ENCODE measurements around the gene RD3L. TPM values are rescaled to one million over a fixed set of nuclear protein-coding genes. Genes with fewer than 3 reads are reported as not detected.

RD3L gene
- total and polyA plus RNA-seq, 2 of the 13 experiments (the other 11 are each of a cell fraction or from before 2014, with no cell fraction given): not detected

DNA sequence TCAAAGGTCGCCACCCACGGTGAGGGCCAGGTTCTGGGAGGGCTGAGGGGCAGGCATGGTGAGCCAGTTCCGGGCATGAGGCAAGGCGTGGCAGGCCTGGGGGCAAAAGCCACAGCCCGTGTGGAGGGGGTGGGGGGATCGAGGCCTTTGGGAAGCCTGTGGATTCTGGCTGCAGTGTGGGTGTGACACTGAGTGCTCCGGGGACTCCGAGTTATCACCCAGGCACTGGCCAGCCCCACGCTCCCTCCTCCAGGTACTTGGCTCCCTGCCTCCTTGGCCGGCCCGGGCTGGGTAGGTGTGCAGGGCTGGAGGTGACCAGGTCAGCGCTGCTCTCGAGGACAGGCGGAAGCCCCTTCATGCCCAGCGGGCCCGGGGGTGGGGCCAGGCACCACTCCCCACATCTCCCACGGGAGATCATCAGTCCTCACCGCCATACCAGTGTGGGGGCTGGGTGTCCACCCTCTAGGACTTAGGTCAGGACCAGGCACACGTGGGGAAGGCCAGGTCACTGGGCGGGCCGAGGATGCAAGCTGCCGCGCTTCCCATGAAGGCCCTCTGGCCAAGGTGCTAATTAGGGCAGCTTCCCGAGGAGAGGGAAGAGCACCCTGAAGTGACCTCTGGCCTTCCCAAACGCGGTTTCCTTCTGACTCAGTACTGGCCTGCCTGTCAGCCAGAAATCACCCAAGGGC, 48.2 kb downstream of the RD3L start (continued):
- TF ChIP-seq SKI (IDR thresholded peaks at IDR 0.05; ENCODE audit: partially characterized antibody): no peak
- TF ChIP-seq, protein P1, sequence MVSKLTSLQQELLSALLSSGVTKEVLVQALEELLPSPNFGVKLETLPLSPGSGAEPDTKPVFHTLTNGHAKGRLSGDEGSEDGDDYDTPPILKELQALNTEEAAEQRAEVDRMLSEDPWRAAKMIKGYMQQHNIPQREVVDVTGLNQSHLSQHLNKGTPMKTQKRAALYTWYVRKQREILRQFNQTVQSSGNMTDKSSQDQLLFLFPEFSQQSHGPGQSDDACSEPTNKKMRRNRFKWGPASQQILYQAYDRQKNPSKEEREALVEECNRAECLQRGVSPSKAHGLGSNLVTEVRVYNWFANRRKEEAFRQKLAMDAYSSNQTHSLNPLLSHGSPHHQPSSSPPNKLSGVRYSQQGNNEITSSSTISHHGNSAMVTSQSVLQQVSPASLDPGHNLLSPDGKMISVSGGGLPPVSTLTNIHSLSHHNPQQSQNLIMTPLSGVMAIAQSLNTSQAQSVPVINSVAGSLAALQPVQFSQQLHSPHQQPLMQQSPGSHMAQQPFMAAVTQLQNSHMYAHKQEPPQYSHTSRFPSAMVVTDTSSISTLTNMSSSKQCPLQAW (CRISPR knock-in tag; IDR thresholded peaks at IDR 0.05): no peak
- TF ChIP-seq, protein P2, sequence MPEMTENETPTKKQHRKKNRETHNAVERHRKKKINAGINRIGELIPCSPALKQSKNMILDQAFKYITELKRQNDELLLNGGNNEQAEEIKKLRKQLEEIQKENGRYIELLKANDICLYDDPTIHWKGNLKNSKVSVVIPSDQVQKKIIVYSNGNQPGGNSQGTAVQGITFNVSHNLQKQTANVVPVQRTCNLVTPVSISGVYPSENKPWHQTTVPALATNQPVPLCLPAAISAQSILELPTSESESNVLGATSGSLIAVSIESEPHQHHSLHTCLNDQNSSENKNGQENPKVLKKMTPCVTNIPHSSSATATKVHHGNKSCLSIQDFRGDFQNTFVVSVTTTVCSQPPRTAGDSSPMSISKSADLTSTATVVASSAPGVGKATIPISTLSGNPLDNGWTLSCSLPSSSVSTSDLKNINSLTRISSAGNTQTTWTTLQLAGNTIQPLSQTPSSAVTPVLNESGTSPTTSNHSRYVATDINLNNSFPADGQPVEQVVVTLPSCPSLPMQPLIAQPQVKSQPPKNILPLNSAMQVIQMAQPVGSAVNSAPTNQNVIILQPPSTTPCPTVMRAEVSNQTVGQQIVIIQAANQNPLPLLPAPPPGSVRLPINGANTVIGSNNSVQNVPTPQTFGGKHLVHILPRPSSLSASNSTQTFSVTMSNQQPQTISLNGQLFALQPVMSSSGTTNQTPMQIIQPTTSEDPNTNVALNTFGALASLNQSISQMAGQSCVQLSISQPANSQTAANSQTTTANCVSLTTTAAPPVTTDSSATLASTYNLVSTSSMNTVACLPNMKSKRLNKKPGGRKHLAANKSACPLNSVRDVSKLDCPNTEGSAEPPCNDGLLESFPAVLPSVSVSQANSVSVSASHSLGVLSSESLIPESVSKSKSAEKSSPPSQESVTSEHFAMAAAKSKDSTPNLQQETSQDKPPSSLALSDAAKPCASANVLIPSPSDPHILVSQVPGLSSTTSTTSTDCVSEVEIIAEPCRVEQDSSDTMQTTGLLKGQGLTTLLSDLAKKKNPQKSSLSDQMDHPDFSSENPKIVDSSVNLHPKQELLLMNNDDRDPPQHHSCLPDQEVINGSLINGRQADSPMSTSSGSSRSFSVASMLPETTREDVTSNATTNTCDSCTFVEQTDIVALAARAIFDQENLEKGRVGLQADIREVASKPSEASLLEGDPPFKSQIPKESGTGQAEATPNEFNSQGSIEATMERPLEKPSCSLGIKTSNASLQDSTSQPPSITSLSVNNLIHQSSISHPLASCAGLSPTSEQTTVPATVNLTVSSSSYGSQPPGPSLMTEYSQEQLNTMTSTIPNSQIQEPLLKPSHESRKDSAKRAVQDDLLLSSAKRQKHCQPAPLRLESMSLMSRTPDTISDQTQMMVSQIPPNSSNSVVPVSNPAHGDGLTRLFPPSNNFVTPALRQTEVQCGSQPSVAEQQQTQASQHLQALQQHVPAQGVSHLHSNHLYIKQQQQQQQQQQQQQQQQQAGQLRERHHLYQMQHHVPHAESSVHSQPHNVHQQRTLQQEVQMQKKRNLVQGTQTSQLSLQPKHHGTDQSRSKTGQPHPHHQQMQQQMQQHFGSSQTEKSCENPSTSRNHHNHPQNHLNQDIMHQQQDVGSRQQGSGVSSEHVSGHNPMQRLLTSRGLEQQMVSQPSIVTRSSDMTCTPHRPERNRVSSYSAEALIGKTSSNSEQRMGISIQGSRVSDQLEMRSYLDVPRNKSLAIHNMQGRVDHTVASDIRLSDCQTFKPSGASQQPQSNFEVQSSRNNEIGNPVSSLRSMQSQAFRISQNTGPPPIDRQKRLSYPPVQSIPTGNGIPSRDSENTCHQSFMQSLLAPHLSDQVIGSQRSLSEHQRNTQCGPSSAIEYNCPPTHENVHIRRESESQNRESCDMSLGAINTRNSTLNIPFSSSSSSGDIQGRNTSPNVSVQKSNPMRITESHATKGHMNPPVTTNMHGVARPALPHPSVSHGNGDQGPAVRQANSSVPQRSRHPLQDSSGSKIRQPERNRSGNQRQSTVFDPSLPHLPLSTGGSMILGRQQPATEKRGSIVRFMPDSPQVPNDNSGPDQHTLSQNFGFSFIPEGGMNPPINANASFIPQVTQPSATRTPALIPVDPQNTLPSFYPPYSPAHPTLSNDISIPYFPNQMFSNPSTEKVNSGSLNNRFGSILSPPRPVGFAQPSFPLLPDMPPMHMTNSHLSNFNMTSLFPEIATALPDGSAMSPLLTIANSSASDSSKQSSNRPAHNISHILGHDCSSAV (CRISPR knock-in tag; IDR thresholded peaks at IDR 0.05; ENCODE audit: borderline replicate concordance): no peak
- TF ChIP-seq, protein P3, sequence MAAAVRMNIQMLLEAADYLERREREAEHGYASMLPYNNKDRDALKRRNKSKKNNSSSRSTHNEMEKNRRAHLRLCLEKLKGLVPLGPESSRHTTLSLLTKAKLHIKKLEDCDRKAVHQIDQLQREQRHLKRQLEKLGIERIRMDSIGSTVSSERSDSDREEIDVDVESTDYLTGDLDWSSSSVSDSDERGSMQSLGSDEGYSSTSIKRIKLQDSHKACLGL (CRISPR knock-in tag; IDR thresholded peaks at IDR 0.05): no peak
- no peak for TF ChIP-seq NPAS2 (CRISPR knock-in tag; IDR thresholded peaks at IDR 0.05; ENCODE audit: borderline replicate concordance)
- no peak for TF ChIP-seq TOE1 (CRISPR knock-in tag; IDR thresholded peaks at IDR 0.05)
- TF ChIP-seq, protein P4, sequence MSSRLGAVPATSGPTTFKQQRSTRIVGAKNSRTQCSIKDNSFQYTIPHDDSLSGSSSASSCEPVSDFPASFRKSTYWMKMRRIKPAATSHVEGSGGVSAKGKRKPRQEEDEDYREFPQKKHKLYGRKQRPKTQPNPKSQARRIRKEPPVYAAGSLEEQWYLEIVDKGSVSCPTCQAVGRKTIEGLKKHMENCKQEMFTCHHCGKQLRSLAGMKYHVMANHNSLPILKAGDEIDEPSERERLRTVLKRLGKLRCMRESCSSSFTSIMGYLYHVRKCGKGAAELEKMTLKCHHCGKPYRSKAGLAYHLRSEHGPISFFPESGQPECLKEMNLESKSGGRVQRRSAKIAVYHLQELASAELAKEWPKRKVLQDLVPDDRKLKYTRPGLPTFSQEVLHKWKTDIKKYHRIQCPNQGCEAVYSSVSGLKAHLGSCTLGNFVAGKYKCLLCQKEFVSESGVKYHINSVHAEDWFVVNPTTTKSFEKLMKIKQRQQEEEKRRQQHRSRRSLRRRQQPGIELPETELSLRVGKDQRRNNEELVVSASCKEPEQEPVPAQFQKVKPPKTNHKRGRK (CRISPR knock-in tag; IDR thresholded peaks at IDR 0.05): no peak
- no peak for TF ChIP-seq ZNF552 (CRISPR knock-in tag; IDR thresholded peaks at IDR 0.05; ENCODE audit: borderline replicate concordance)
- no peak for TF ChIP-seq ZNF792 (CRISPR knock-in tag; IDR thresholded peaks at IDR 0.05)
- no peak for TF ChIP-seq CEBPG (CRISPR knock-in tag; IDR thresholded peaks at IDR 0.05)
- TF ChIP-seq SIN3A (IDR thresholded peaks at IDR 0.05; ENCODE audit: borderline replicate concordance, low read depth, low read length): no peak
- no peak for TF ChIP-seq ZNF101 (CRISPR knock-in tag; IDR thresholded peaks at IDR 0.05; ENCODE audit: borderline replicate concordance, low read depth)
- TF ChIP-seq LCORL (IDR thresholded peaks at IDR 0.05): no peak
- TF ChIP-seq LCORL (CRISPR knock-in tag; IDR thresholded peaks at IDR 0.05): 0 out of 2 replicates have a peak, but pooled peaks have one; percentile 11
